GM12865 (cell line): ENCODE data around the gene KIF5A.
A peak's percentile ranks its signal among the peaks of the same experiment; 100 is the strongest.

Experiments used
- DNase-seq: peaks from one replicate; pipeline ENCODE4 v3.0.0; 2010; ENCODE audit warnings: low read depth
- H3K4me3 ChIP-seq: 2 replicates; pipeline ENCODE4 v1.5.1; 2011; ENCODE audit warnings: mild to moderate bottlenecking, low read depth, low read length, control low read depth
- CTCF ChIP-seq: IDR thresholded peaks from 2 replicates; pipeline ENCODE4 v1.5.1; 2011; ENCODE audit warnings: low read length, control low read depth, low read depth, inconsistent platforms; ENCODE audit not compliant: insufficient read depth; ENCODE audit errors: missing control alignments

KIF5A gene

GRCh38 chr12:57522887-57523705 is 26.7 kb upstream of the KIF5A start:
- TF ChIP-seq CTCF, result no peak
- H3K4me3 ChIP-seq, result peak overlapping the region; percentile 92
- DNase-seq, result peak; percentile 53

GRCh38 chr12:57523706-57524614 is 25.9 kb upstream of the KIF5A start:
- no peak for TF ChIP-seq CTCF
- peak overlapping the region; percentile 92 for H3K4me3 ChIP-seq
- peak; percentile 25 for DNase-seq

GRCh38 chr12:57524814-57525614 is 24.8 kb upstream of the KIF5A start:
- no peak for DNase-seq
- H3K4me3 ChIP-seq, result no peak overlapping the region
- no peak for TF ChIP-seq CTCF

- no peak for TF ChIP-seq CTCF
- DNase-seq, result no peak
- H3K4me3 ChIP-seq, result no peak overlapping the region
Measured at GRCh38 chr12:57525615-57526383, 24.0 kb upstream of the KIF5A start.

- H3K4me3 ChIP-seq, result no peak overlapping the region
- DNase-seq, result no peak
- no peak for TF ChIP-seq CTCF
Measured at GRCh38 chr12:57526477-57527126, 23.2 kb upstream of the KIF5A start.
